MG63 (cell line): Measurements from ENCODE around the gene ADGRF5. TPM values are rescaled to one million over a fixed set of nuclear protein-coding genes. Genes with fewer than 3 reads are reported as not detected.

ENCODE experiments used
- DNase-seq: peaks from one replicate; pipeline ENCODE4 v3.0.0-alpha.2; 2020
- H3K27me3 ChIP-seq: fragments of 250-450 bp; sonication (Bioruptor Pico); 2 replicates; pipeline ENCODE4 v1.5.1; 2020; ENCODE audit warnings: mild to moderate bottlenecking, moderate library complexity
- H3K36me3 ChIP-seq: fragments of 250-450 bp; sonication (Bioruptor Pico); 2 replicates; pipeline ENCODE4 v1.5.1; 2020; ENCODE audit warnings: mild to moderate bottlenecking, moderate library complexity
- H3K4me3 ChIP-seq: fragments of 250-450 bp; sonication (Bioruptor Pico); 2 replicates; pipeline ENCODE4 v1.5.1; 2020; ENCODE audit warnings: mild to moderate bottlenecking, moderate library complexity
- H3K9me3 ChIP-seq: fragments of 250-450 bp; sonication (Bioruptor Pico); 2 replicates; pipeline ENCODE4 v1.5.1; 2020; ENCODE audit warnings: mild to moderate bottlenecking, moderate library complexity
- total RNA-seq: library from RNA; depleted of rRNA; stranded (reverse); fragments of >200 nt; shearing (Covaris generic); gene quantifications from 2 replicates; pipeline ENCODE4 v1.2.3, GENCODE V29; 2014; ENCODE audit warnings: low replicate concordance; rRNA removed

Gene ADGRF5, protein sequence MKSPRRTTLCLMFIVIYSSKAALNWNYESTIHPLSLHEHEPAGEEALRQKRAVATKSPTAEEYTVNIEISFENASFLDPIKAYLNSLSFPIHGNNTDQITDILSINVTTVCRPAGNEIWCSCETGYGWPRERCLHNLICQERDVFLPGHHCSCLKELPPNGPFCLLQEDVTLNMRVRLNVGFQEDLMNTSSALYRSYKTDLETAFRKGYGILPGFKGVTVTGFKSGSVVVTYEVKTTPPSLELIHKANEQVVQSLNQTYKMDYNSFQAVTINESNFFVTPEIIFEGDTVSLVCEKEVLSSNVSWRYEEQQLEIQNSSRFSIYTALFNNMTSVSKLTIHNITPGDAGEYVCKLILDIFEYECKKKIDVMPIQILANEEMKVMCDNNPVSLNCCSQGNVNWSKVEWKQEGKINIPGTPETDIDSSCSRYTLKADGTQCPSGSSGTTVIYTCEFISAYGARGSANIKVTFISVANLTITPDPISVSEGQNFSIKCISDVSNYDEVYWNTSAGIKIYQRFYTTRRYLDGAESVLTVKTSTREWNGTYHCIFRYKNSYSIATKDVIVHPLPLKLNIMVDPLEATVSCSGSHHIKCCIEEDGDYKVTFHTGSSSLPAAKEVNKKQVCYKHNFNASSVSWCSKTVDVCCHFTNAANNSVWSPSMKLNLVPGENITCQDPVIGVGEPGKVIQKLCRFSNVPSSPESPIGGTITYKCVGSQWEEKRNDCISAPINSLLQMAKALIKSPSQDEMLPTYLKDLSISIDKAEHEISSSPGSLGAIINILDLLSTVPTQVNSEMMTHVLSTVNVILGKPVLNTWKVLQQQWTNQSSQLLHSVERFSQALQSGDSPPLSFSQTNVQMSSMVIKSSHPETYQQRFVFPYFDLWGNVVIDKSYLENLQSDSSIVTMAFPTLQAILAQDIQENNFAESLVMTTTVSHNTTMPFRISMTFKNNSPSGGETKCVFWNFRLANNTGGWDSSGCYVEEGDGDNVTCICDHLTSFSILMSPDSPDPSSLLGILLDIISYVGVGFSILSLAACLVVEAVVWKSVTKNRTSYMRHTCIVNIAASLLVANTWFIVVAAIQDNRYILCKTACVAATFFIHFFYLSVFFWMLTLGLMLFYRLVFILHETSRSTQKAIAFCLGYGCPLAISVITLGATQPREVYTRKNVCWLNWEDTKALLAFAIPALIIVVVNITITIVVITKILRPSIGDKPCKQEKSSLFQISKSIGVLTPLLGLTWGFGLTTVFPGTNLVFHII (N-terminal part only)
- not detected in 2 replicates for total RNA-seq

GRCh38 chr6:46921731-46922130 lies at the start of gene ADGRF5:
Gene ADGRF5, minus strand, starts transcription at chr6:46921938. Its CDS starts 15,176 bp downstream, at chr6:46906762.
- H3K4me3 ChIP-seq, result no peak within 1 kb of the TSS
- no peaks in the 10 kb centered on the region for H3K36me3 ChIP-seq
- DNase-seq, result no peak
- H3K9me3 ChIP-seq, result no peaks in the 10 kb centered on the region
- H3K27me3 ChIP-seq, result no peaks in the 10 kb centered on the region

- DNase-seq, result no peak
- Histone ChIP-seq H3K4me3 (no peak overlapping the region), H3K9me3 (no peaks in the 10 kb centered on the region), H3K27me3 (no peaks in the 10 kb centered on the region), H3K36me3 (no peaks in the 10 kb centered on the region)
Measured at GRCh38 chr6:46969206-46969605, 47.5 kb upstream of the ADGRF5 start.

DNA sequence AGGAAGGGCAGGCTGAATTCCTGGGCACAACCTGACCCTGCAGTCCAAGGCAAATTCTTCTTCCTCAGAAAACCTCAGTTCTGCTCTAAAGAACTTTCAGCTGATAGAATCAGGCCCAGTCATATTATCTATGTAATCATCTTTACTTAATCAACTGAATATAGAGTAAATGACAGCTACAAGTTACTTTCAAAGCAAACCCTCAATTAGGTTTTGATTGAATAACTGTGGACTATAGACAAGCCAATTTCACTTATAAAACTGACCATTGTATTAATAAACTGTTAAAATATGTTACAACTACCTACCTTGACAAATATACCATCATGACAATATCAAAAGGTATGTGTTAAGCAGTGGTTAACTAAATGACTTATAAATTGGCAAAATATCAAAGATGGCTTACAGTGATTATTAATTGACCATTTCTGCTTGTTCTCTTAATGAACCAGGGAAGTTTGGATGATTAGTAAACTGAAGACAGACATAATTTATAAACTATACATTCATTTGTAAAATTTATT lies 46.1 kb upstream of the ADGRF5 start:
- DNase-seq, result no peak
- Histone ChIP-seq H3K36me3 (no peaks in the 10 kb centered on the region), H3K9me3 (no peaks in the 10 kb centered on the region), H3K27me3 (no peaks in the 10 kb centered on the region), H3K4me3 (no peak overlapping the region)

DNA sequence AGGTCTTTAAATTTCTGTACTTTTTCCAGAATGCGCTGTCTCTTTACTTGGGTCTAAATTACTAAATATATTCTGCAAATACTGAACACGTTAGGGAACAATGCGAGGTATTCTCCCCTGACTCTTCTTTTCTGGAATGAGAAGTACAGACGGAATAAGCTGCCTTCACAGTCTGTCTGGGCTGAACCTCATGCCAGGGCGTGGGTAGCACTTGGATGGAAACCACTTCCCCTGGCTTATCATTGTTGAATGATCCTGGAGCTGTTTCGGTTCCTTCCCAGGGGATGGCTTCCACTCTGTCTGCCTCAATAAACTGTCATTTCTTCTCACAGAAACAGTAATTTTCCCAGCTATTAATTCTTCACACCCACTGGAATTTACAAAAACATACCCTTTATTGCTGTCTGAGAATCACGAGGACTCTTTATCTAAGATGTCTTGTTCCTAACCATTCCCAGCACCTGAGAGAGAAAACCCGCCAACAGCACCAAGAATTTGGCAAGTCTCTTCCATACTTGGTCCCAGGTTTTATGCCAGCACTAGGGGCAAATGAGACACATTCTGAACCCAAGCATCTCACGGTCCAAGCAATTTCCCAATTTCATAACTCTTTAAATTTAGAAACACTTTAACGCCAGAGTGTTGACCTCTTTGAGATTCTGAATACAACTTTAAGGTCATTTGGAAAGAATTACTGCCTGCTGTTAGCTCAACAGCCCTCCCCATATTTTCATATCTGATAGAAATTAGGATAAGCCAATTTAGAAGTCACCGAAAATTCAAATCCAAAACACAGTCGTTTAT lies 43.2 kb upstream of the ADGRF5 start:
- no peaks in the 10 kb centered on the region for H3K27me3 ChIP-seq
- no peaks in the 10 kb centered on the region for H3K9me3 ChIP-seq
- no peak overlapping the region for H3K4me3 ChIP-seq
- peak; percentile 13 for DNase-seq
- H3K36me3 ChIP-seq, result no peaks in the 10 kb centered on the region

DNA sequence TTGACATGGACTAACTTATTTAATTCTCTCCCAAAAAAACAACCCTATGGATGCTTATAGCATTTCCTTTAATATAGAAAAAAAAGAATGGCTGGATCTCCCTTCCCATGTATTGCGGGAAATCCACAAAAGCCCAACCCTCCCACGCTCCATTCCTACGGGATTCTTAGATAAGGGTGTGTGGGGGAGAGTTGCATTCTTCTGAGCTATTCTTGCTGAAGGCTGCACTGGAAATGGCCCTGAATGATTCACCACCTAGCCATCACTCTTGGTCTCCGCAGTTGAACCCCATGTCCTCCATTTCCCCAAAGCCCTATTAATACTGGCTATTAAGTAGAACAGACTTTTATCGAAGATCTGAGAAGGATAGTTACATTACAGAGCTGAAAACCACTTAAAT lies 41.9 kb upstream of the ADGRF5 start:
- no peak for DNase-seq
- Histone ChIP-seq H3K27me3 (no peaks in the 10 kb centered on the region), H3K36me3 (no peaks in the 10 kb centered on the region)

GRCh38 chr6:46963039-46963438 lies 41.3 kb upstream of the ADGRF5 start:
- Histone ChIP-seq H3K4me3 (no peak overlapping the region), H3K36me3 (no peaks in the 10 kb centered on the region), H3K27me3 (no peaks in the 10 kb centered on the region), H3K9me3 (no peaks in the 10 kb centered on the region)
- DNase-seq, result no peak

More for the DNA sequence above, 41.9 kb upstream of the ADGRF5 start:
- Histone ChIP-seq H3K4me3 (no peak overlapping the region), H3K9me3 (no peaks in the 10 kb centered on the region)

- Histone ChIP-seq H3K36me3 (no peaks in the 10 kb centered on the region), H3K4me3 (no peak overlapping the region), H3K9me3 (no peaks in the 10 kb centered on the region), H3K27me3 (no peaks in the 10 kb centered on the region)
- DNase-seq, result no peak
Measured at GRCh38 chr6:46961711-46962110, 40.0 kb upstream of the ADGRF5 start.

- no peak for DNase-seq
- Histone ChIP-seq H3K36me3 (no peaks in the 10 kb centered on the region), H3K9me3 (no peaks in the 10 kb centered on the region), H3K27me3 (no peaks in the 10 kb centered on the region), H3K4me3 (no peak overlapping the region)
Measured at GRCh38 chr6:46961232-46961631, 39.5 kb upstream of the ADGRF5 start.

DNA sequence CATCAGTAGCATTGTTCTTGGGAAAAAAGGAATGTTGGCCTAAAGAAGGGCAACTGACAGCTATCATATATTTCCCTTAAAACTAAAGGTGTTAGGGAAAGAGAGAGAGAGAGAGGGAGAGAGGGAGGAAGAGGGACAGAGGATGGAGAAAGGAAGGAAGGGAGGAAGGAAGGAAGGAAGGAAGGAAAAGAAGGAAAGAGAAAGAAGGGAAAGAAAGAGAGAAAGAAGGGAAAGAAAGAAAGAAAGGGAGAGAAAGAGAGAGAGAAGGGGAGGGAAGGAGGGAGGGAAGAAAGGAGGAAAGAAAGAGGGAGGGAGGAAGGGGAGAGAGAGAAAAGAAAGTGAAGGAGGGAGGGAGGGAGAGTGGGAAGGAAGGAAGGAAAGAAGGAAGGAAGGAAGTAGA lies 37.7 kb upstream of the ADGRF5 start:
- no peak for DNase-seq
- no peak overlapping the region for H3K4me3 ChIP-seq
- H3K27me3 ChIP-seq, result no peaks in the 10 kb centered on the region
- H3K9me3 ChIP-seq, result no peaks in the 10 kb centered on the region
- no peaks in the 10 kb centered on the region for H3K36me3 ChIP-seq

DNA sequence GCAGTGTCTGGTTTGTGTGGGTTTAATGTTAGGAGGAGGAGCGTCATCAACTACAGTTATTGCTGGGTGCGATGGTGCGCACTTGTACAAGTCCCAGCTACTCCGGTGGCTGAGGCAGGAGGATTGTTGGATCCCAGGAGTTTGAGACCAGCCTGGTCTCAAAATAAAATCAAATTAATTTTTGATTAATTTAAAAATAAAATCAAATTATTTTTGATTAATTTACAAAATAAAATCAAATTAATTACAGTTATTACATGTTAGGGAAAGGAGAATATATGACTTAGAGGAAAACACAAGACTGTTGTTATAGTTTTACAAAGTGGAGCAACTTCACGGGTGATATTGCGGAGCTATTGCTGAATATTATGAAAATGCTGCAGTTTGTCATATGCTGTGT lies 34.7 kb upstream of the ADGRF5 start:
- H3K4me3 ChIP-seq, result no peak overlapping the region
- no peaks in the 10 kb centered on the region for H3K27me3 ChIP-seq
- no peaks in the 10 kb centered on the region for H3K36me3 ChIP-seq
- H3K9me3 ChIP-seq, result no peaks in the 10 kb centered on the region
- DNase-seq, result no peak

GRCh38 chr6:46954837-46955451 lies 33.2 kb upstream of the ADGRF5 start:
- no peaks in the 10 kb centered on the region for H3K27me3 ChIP-seq
- H3K36me3 ChIP-seq, result no peaks in the 10 kb centered on the region
- no peaks in the 10 kb centered on the region for H3K9me3 ChIP-seq
- DNase-seq, result no peak
- H3K4me3 ChIP-seq, result no peak overlapping the region

DNA sequence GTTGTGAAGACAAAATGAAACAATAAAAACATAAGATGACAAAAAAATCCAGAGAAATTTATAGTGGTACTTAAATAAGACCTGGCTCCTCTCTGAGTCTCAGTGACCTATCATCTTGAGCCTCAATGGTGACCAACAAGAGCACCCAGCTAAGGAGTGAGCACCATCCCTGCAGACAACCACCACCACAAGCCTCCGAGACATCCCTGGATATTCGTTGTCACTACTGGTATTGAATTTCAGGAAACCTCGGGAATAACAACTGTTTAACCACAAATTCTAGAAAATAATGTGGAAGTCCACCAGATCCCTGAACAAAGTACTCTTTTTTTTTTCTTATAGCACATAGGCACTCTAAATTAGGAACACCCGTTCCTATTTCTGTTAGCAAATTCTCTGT lies 32.2 kb upstream of the ADGRF5 start:
- Histone ChIP-seq H3K4me3 (no peak overlapping the region), H3K27me3 (no peaks in the 10 kb centered on the region), H3K36me3 (no peaks in the 10 kb centered on the region), H3K9me3 (no peaks in the 10 kb centered on the region)
- no peak for DNase-seq

DNA sequence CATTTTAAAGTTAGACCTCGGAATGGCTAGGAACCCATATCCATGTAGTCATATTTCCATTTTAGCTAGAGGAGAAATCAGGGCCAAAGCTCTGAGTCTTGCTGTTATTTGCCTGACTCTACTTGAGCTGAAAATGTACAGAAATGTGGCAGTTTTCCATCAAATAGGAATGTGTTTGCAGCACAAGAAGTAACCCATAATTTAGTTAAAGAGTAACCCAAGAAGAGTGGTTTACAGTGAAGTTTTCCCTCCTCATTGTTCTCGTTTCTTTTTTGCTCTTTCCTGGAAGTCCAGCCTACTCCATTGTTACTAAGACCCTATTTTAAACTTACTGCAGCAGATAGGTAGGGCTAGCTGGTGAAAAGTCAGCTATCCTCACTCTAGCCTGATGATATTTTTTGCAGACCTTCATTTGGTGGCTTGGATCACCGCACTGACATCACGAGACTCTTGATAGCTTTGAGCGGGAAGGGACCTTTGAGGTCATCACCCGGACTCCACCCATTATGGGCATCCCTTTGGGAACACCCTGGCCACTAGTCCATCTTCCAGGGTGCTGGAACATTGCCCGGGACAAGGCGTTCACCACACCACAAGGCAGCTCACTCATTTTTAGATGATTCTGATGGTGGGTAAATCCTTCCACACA lies 28.0 kb upstream of the ADGRF5 start:
- Histone ChIP-seq H3K27me3 (no peaks in the 10 kb centered on the region), H3K36me3 (no peaks in the 10 kb centered on the region), H3K4me3 (no peak overlapping the region), H3K9me3 (no peaks in the 10 kb centered on the region)
- peak; percentile 6 for DNase-seq

DNA sequence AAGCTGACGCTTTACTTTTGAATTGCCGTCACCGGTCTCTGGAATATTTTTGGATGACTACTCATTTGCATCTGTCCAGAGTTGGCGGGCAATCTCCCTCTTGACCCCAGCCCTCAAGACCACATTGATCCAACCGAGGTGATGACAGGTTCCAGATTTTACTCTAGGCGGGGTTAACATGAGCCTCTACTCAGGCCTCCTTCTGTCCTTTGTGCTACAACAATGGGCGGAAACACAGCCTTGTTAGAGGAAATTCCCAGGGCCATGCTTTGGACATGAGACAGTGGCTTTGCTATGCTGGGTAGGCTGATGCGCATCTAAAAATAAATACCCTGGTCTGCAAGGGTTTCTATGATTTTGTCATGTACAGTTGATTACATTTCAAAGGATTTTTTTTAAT lies 27.0 kb upstream of the ADGRF5 start:
- Histone ChIP-seq H3K36me3 (no peaks in the 10 kb centered on the region), H3K4me3 (no peak overlapping the region), H3K27me3 (no peaks in the 10 kb centered on the region), H3K9me3 (no peaks in the 10 kb centered on the region)
- no peak for DNase-seq

- no peak overlapping the region for H3K4me3 ChIP-seq
Measured at GRCh38 chr6:46947497-46947896, 25.8 kb upstream of the ADGRF5 start.

More at GRCh38 chr6:46947497-46947896, 25.8 kb upstream of the ADGRF5 start:
- H3K27me3 ChIP-seq, result no peaks in the 10 kb centered on the region
- H3K36me3 ChIP-seq, result no peaks in the 10 kb centered on the region
- DNase-seq, result no peak
- H3K9me3 ChIP-seq, result no peaks in the 10 kb centered on the region
